Erythroblast (primary cell): ENCODE data around the gene SETMAR.

Experiments used
- GATA1 ChIP-seq: IDR thresholded peaks from 2 replicates; pipeline ENCODE4 v1.6.1; 2011; ENCODE audit warnings: low read depth, mild to moderate bottlenecking, control low read depth, low read length, moderate library complexity
- POLR2A ChIP-seq: IDR thresholded peaks from 2 replicates; pipeline ENCODE4 v1.6.1; 2011; ENCODE audit warnings: mild to moderate bottlenecking, low read length

DNA sequence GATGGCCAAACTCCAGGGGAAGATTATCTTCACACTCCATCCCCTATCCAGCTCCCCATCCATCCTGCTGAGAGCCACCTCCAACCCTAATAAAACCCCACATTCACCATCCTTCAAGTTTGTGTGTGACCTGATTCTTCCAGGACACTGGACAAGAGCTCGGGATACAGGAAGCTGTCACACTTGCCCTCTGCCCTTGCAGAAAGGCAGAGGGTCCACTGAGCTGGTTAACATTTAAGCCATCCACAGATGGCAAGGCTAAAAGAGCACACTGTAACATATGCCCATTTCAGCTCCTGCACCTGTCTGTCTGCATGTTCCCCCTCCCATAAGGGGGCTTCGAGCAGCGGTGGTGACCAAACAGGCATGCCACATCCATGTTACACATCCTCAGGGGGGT lies 29.8 kb downstream of the SETMAR start:
- no peak for TF ChIP-seq POLR2A
- TF ChIP-seq GATA1: no peak
